Keratinocyte (primary cell): ENCODE data around the gene KCTD21. TPM values are rescaled to one million over a fixed set of nuclear protein-coding genes. Genes with fewer than 3 reads are reported as not detected.

Experiments
- DNase-seq: peaks from one replicate; pipeline ENCODE4 v3.0.0-alpha.2; 2011; ENCODE audit warnings: low read depth, missing footprints, low spot score
- FAIRE-seq: peaks from 2 replicates; lab custom pipeline; 2011; peaks lifted over from hg19 to GRCh38; lab: Jason Lieb, UNC
- H2AFZ ChIP-seq: 2 replicates; pipeline ENCODE4 v1.6.0; 2012; ENCODE audit warnings: low read length, control low read depth, inconsistent platforms; ENCODE audit not compliant: control insufficient read depth
- H3K27ac ChIP-seq: 2 replicates; pipeline ENCODE4 v1.5.1; 2011; ENCODE audit warnings: low read length; ENCODE audit not compliant: control insufficient read depth, insufficient read depth
- H3K27me3 ChIP-seq: 3 replicates; pipeline ENCODE4 v1.6.0; 2011; ENCODE audit warnings: low read length; ENCODE audit not compliant: control insufficient read depth, insufficient read depth; ENCODE audit errors: extremely low read depth
- H3K36me3 ChIP-seq, 2 experiments: 2 replicates in 1 of 2; 3 replicates in 1 of 2; pipeline ENCODE4 v1.5.1; 2011; ENCODE audit warnings: low read length in 2 of 2, mild to moderate bottlenecking in 1 of 2; ENCODE audit not compliant: control insufficient read depth in 2 of 2, insufficient read depth in 2 of 2; ENCODE audit errors: extremely low read depth in 1 of 2
- H3K4me1 ChIP-seq: 3 replicates; pipeline ENCODE4 v1.5.1; 2011; ENCODE audit warnings: low read length; ENCODE audit not compliant: control insufficient read depth, insufficient read depth; ENCODE audit errors: extremely low read depth
- H3K4me2 ChIP-seq: 3 replicates; pipeline ENCODE4 v1.6.0; 2011; ENCODE audit warnings: low read depth, low read length; ENCODE audit not compliant: control insufficient read depth, insufficient read depth; ENCODE audit errors: extremely low read depth
- H3K4me3 ChIP-seq, 3 experiments: fragments of 200-600 bp in 1 of 3; sonication (generic) in 1 of 3; 2 replicates in 2 of 3; 3 replicates in 1 of 3; pipeline ENCODE4 v1.5.1; 2011 to 2016; ENCODE audit warnings: low read length in 3 of 3, mild to moderate bottlenecking in 3 of 3, control low read depth in 2 of 3, inconsistent platforms in 1 of 3, low read depth in 1 of 3, mixed read lengths in 1 of 3, mixed run types in 1 of 3, moderate library complexity in 1 of 3; ENCODE audit not compliant: control insufficient read depth in 2 of 3, insufficient read depth in 2 of 3; ENCODE audit errors: extremely low read depth in 1 of 3
- H3K79me2 ChIP-seq: 2 replicates; pipeline ENCODE4 v1.6.0; 2012; ENCODE audit warnings: low read length; ENCODE audit not compliant: control insufficient read depth, insufficient read depth
- H3K9ac ChIP-seq: 3 replicates; pipeline ENCODE4 v1.6.0; 2011; ENCODE audit warnings: low read length; ENCODE audit not compliant: control insufficient read depth, insufficient read depth; ENCODE audit errors: extremely low read depth
- H3K9me1 ChIP-seq: 3 replicates; pipeline ENCODE4 v1.6.0; 2011; ENCODE audit warnings: low read length; ENCODE audit not compliant: control insufficient read depth, insufficient read depth; ENCODE audit errors: extremely low read depth
- H3K9me3 ChIP-seq: 2 replicates; pipeline ENCODE4 v1.5.1; 2012; ENCODE audit warnings: low read depth, low read length; ENCODE audit not compliant: control insufficient read depth
- H4K20me1 ChIP-seq: 3 replicates; pipeline ENCODE4 v1.6.0; 2011; ENCODE audit warnings: low read length; ENCODE audit not compliant: control insufficient read depth, insufficient read depth; ENCODE audit errors: extremely low read depth
- CTCF ChIP-seq, 3 experiments: IDR thresholded peaks in 1 of 3; conservative IDR thresholded peaks in 1 of 3; optimal IDR thresholded peaks in 1 of 3; 2 replicates in 2 of 3; 3 replicates in 1 of 3; pipeline versions ENCODE3 to v1.5.1; 2011; ENCODE audit warnings: low read length in 3 of 3, mild to moderate bottlenecking in 3 of 3, moderate library complexity in 2 of 3, control low read depth in 1 of 3, inconsistent platforms in 1 of 3; ENCODE audit not compliant: insufficient read depth in 2 of 3; ENCODE audit errors: extremely low read depth in 1 of 3
- EZH2 ChIP-seq: IDR thresholded peaks from one replicate; pipeline ENCODE4 v1.6.1; 2012; ENCODE audit warnings: inconsistent platforms, mild to moderate bottlenecking, low read length, moderate library complexity
- dilution Hi-C: fragments of 300-500 bp; cut with MboI; formaldehyde crosslinking; loops from one replicate; pipeline ENCODE4 v1.7.0; 2020; ENCODE audit warnings: low sequenced_read_pairs; ENCODE audit not compliant: extremely low pct_ligation_motif_present
- polyA plus RNA-seq, 5 experiments: library from polyadenylated mRNA; depleted of rRNA in 3 of 5; stranded (reverse) in 3 of 5; stranded (forward) in 1 of 5; unstranded in 1 of 5; fragments of >200 nt; gene quantifications; 1 replicate in 1 of 5; 2 replicates in 3 of 5; 3 replicates in 1 of 5; pipeline versions ENCODE4 v1.2.1 to v1.2.3, GENCODE V29; 2011 to 2012; ENCODE audit warnings: missing spikeins in 2 of 5, low read depth in 1 of 5, low replicate concordance in 1 of 5

Gene KCTD21
- polyA plus RNA-seq, 1 donor (not counting 4 experiments of a cell fraction or from before 2014, with no cell fraction given): 10.4 TPM

GRCh38 chr11:78219493-78220217, 31.2 kb upstream of the KCTD21 start:
- peaks cover 0 to 11% of the 10 kb centered on the region in 2 experiments for H3K36me3 ChIP-seq
- H3K79me2 ChIP-seq: no peaks in the 10 kb centered on the region
- FAIRE-seq (no peak), DNase-seq (no peak)
- no peak for TF ChIP-seq EZH2
- no peak for TF ChIP-seq CTCF (optimal IDR thresholded peaks at IDR 0.05 in 1 of 3, IDR thresholded peaks at IDR 0.05 in 1 of 3, conservative IDR thresholded peaks at IDR 0.05 in 1 of 3; ENCODE audit: extremely low read depth in 1 of 3, insufficient read depth in 2 of 3, low read length in 3 of 3)
- peaks cover 4% of the 10 kb centered on the region for H3K4me1 ChIP-seq
- no peaks in the 10 kb centered on the region for H3K9me3 ChIP-seq
- no peaks in the 10 kb centered on the region for H4K20me1 ChIP-seq
- no peaks in the 10 kb centered on the region for H3K9me1 ChIP-seq
- H2AFZ ChIP-seq: no peak overlapping the region
- no peak overlapping the region for H3K4me3 ChIP-seq
- no peaks in the 10 kb centered on the region for H3K27me3 ChIP-seq
- H3K9ac ChIP-seq: no peak overlapping the region
- H3K27ac ChIP-seq: no peak overlapping the region
- no peak overlapping the region for H3K4me2 ChIP-seq
- dilution Hi-C loops: no loop called here

- peaks cover 0 to 14% of the 10 kb centered on the region in 2 experiments for H3K36me3 ChIP-seq
- H3K4me3 ChIP-seq: no peak overlapping the region
- no peak overlapping the region for H3K4me2 ChIP-seq
- FAIRE-seq (no peak), DNase-seq (no peak)
- no peaks in the 10 kb centered on the region for H3K79me2 ChIP-seq
- no peaks in the 10 kb centered on the region for H3K27me3 ChIP-seq
- H3K9me3 ChIP-seq: no peaks in the 10 kb centered on the region
- H3K9me1 ChIP-seq: no peaks in the 10 kb centered on the region
- TF ChIP-seq CTCF (optimal IDR thresholded peaks at IDR 0.05 in 1 of 3, IDR thresholded peaks at IDR 0.05 in 1 of 3, conservative IDR thresholded peaks at IDR 0.05 in 1 of 3; ENCODE audit: extremely low read depth in 1 of 3, insufficient read depth in 2 of 3, low read length in 3 of 3) (no peak), EZH2 (no peak)
- H4K20me1 ChIP-seq: no peaks in the 10 kb centered on the region
- H3K4me1 ChIP-seq: peaks cover 4% of the 10 kb centered on the region
- dilution Hi-C loops: no loop called here
- H3K9ac ChIP-seq: no peak overlapping the region
- H3K27ac ChIP-seq: no peak overlapping the region
- no peak overlapping the region for H2AFZ ChIP-seq
Measured at GRCh38 chr11:78218707-78219492, 30.5 kb upstream of the KCTD21 start.
